ENCODE measurements around the gene LRMDA.

Gene LRMDA

GRCh38 chr10:76436981-76437380 is 1005.6 kb downstream of the LRMDA start:
- H3K36me3 ChIP-seq (replicated peaks; ENCODE audit: low read depth, low read length): no peaks in the 10 kb centered on the region
- no peak overlapping the region for H3K27ac ChIP-seq (ENCODE audit: low read length)
- no peaks in the 10 kb centered on the region for H3K79me2 ChIP-seq (ENCODE audit: low read length)
- no peak overlapping the region for H3K4me2 ChIP-seq (ENCODE audit: low read length)
- H4K20me1 ChIP-seq (ENCODE audit: insufficient read depth, low read length): no peaks in the 10 kb centered on the region
- H3K9ac ChIP-seq (ENCODE audit: low read length): no peak overlapping the region
- no peaks in the 10 kb centered on the region for H3K27me3 ChIP-seq (ENCODE audit: low read depth, low read length)
- H2AFZ ChIP-seq (ENCODE audit: low read depth, low read length): no peak overlapping the region
- no peak overlapping the region for H3K4me3 ChIP-seq (ENCODE audit: low read length)
- H3K9me3 ChIP-seq (ENCODE audit: insufficient read depth, low read length): no peaks in the 10 kb centered on the region
- TF ChIP-seq, protein P1, sequence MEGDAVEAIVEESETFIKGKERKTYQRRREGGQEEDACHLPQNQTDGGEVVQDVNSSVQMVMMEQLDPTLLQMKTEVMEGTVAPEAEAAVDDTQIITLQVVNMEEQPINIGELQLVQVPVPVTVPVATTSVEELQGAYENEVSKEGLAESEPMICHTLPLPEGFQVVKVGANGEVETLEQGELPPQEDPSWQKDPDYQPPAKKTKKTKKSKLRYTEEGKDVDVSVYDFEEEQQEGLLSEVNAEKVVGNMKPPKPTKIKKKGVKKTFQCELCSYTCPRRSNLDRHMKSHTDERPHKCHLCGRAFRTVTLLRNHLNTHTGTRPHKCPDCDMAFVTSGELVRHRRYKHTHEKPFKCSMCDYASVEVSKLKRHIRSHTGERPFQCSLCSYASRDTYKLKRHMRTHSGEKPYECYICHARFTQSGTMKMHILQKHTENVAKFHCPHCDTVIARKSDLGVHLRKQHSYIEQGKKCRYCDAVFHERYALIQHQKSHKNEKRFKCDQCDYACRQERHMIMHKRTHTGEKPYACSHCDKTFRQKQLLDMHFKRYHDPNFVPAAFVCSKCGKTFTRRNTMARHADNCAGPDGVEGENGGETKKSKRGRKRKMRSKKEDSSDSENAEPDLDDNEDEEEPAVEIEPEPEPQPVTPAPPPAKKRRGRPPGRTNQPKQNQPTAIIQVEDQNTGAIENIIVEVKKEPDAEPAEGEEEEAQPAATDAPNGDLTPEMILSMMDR (IDR thresholded peaks at IDR 0.05; ENCODE audit: low read depth, low read length): no peak
- TF ChIP-seq EZH2phosphoT487 (IDR thresholded peaks at IDR 0.05; ENCODE audit: low read depth): no peak
- H3K4me1 ChIP-seq (ENCODE audit: low read length): no peaks in the 10 kb centered on the region

DNA sequence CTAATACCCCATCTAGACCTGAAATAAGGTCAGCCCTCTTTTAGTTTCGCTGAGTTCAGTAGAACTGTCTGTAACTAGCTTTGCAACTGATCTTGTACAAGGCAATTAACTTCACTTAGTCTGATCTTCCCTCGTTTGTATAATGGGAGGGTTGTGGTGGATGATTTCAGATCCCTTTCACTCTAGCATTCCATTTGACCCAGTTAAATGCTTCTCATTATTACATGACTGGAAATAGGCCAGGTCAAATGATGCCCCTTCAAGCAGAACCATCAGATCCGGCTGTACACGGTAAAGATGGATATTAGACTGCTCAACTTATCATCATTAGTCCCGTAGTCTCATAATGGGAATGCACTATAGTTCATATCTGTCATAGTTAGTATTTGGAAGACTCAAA is 1009.0 kb downstream of the LRMDA start:
- Histone ChIP-seq H3K27ac (ENCODE audit: low read length) (no peak overlapping the region), H3K4me1 (ENCODE audit: low read length) (no peaks in the 10 kb centered on the region), H3K4me3 (ENCODE audit: low read length) (no peak overlapping the region), H3K36me3 (replicated peaks; ENCODE audit: low read depth, low read length) (no peaks in the 10 kb centered on the region), H3K9ac (ENCODE audit: low read length) (no peak overlapping the region), H2AFZ (ENCODE audit: low read depth, low read length) (no peak overlapping the region), H3K27me3 (ENCODE audit: low read depth, low read length) (no peaks in the 10 kb centered on the region), H4K20me1 (ENCODE audit: insufficient read depth, low read length) (no peaks in the 10 kb centered on the region), H3K79me2 (ENCODE audit: low read length) (no peaks in the 10 kb centered on the region), H3K9me3 (ENCODE audit: insufficient read depth, low read length) (no peaks in the 10 kb centered on the region), H3K4me2 (ENCODE audit: low read length) (no peak overlapping the region)
- no peak for TF ChIP-seq EZH2phosphoT487 (IDR thresholded peaks at IDR 0.05; ENCODE audit: low read depth)
- TF ChIP-seq, protein P1 (IDR thresholded peaks at IDR 0.05; ENCODE audit: low read depth, low read length): no peak

DNA sequence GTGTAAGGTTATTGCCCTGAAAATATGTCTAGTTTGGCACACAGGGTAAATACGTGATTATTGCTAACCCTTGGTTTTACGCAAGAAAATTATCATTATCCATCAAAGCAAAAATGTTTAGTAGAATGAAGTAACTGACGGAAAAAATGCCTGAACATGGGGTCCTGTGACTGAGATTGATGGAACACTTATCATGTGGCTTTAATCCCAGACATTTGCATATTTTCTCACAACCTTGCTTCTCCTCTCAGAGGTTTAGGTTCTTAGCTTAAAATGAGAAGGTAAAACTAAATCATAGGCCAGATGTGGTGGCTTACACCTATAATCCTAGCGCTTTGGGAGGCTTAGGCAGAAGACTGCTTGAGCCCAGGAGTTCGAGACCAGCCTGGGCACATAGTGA is 1010.7 kb downstream of the LRMDA start:
- Histone ChIP-seq H3K4me3 (ENCODE audit: low read length) (no peak overlapping the region), H3K36me3 (replicated peaks; ENCODE audit: low read depth, low read length) (no peaks in the 10 kb centered on the region), H3K27me3 (ENCODE audit: low read depth, low read length) (no peaks in the 10 kb centered on the region), H3K4me1 (ENCODE audit: low read length) (no peaks in the 10 kb centered on the region), H3K9me3 (ENCODE audit: insufficient read depth, low read length) (no peaks in the 10 kb centered on the region), H3K9ac (ENCODE audit: low read length) (no peak overlapping the region), H4K20me1 (ENCODE audit: insufficient read depth, low read length) (no peaks in the 10 kb centered on the region), H3K79me2 (ENCODE audit: low read length) (no peaks in the 10 kb centered on the region), H3K27ac (ENCODE audit: low read length) (no peak overlapping the region), H3K4me2 (ENCODE audit: low read length) (no peak overlapping the region), H2AFZ (ENCODE audit: low read depth, low read length) (no peak overlapping the region)
- TF ChIP-seq EZH2phosphoT487 (IDR thresholded peaks at IDR 0.05; ENCODE audit: low read depth): no peak
- TF ChIP-seq, protein P1 (IDR thresholded peaks at IDR 0.05; ENCODE audit: low read depth, low read length): no peak

DNA sequence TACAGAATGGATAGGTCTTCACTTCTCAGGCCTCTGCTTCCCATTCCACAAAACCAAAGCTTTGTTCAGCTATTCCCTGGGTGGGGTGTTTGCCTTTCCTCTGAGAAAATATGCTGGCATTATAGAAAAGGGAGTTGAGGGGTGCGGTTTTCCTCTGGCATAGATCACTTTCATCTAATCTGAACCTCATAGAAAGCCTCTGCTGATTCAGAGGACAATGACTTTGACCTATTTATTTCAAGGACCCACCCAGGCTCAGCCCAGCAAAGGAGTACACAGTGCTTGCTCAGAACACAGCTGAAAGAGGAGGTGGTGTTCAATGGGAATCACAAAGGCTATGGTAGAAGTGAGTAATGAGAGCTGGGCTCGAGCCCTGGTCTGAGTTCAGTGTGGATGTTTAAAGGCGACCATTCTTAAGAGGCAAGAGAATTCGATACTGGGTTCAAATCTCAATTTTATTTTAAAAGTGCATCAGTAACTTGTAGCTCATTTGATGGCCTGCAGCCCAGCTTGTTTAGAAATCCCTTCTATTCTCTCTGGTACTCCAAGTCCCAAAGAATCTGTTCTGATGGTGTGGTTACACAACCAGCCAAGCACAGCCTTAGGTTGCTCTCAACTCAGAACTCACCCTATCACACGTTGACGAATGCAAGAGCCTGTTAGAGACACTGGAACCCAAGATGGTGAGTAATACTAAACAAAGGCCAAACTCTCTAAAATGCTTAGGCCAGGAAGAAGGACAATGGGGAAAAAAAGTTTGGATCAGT is 1012.8 kb downstream of the LRMDA start:
- no peak overlapping the region for H3K9ac ChIP-seq (ENCODE audit: low read length)
- no peak for TF ChIP-seq EZH2phosphoT487 (IDR thresholded peaks at IDR 0.05; ENCODE audit: low read depth)
- TF ChIP-seq, protein P1 (IDR thresholded peaks at IDR 0.05; ENCODE audit: low read depth, low read length): no peak

More for the DNA sequence above, 1012.8 kb downstream of the LRMDA start:
- Histone ChIP-seq H3K4me2 (ENCODE audit: low read length) (no peak overlapping the region), H3K79me2 (ENCODE audit: low read length) (no peaks in the 10 kb centered on the region), H3K4me3 (ENCODE audit: low read length) (no peak overlapping the region), H3K9me3 (ENCODE audit: insufficient read depth, low read length) (no peaks in the 10 kb centered on the region), H3K27me3 (ENCODE audit: low read depth, low read length) (no peaks in the 10 kb centered on the region), H3K4me1 (ENCODE audit: low read length) (no peaks in the 10 kb centered on the region), H3K27ac (ENCODE audit: low read length) (no peak overlapping the region), H2AFZ (ENCODE audit: low read depth, low read length) (no peak overlapping the region), H3K36me3 (replicated peaks; ENCODE audit: low read depth, low read length) (no peaks in the 10 kb centered on the region), H4K20me1 (ENCODE audit: insufficient read depth, low read length) (no peaks in the 10 kb centered on the region)

Measured in OCI-LY3 (cell line).